ENCODE data around the gene GLO1.

DNA sequence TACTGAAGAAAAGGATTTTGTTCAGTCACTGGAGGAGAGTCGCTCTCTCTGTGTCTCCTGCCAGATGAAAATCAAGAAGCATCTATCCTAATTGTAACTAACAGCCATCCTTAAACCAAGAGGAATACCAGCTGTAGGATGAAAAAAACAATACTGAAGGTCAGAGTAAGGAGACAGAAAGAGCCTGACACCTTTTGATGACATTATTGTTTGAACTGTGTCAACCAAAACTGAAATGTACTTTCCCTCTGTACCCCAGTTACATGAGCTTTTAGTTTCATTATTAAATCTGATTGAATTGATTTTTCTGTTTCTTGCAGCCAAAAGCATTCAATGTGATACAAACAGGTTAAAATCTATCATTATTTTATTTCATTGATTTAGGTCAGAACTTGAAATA lies 46.0 kb downstream of the GLO1 start:
- TF ChIP-seq, protein P1, sequence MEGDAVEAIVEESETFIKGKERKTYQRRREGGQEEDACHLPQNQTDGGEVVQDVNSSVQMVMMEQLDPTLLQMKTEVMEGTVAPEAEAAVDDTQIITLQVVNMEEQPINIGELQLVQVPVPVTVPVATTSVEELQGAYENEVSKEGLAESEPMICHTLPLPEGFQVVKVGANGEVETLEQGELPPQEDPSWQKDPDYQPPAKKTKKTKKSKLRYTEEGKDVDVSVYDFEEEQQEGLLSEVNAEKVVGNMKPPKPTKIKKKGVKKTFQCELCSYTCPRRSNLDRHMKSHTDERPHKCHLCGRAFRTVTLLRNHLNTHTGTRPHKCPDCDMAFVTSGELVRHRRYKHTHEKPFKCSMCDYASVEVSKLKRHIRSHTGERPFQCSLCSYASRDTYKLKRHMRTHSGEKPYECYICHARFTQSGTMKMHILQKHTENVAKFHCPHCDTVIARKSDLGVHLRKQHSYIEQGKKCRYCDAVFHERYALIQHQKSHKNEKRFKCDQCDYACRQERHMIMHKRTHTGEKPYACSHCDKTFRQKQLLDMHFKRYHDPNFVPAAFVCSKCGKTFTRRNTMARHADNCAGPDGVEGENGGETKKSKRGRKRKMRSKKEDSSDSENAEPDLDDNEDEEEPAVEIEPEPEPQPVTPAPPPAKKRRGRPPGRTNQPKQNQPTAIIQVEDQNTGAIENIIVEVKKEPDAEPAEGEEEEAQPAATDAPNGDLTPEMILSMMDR (IDR thresholded peaks at IDR 0.05), result no peak
- TF ChIP-seq EZH2 (IDR thresholded peaks at IDR 0.05; ENCODE audit: borderline replicate concordance, insufficient read depth, low read depth, low read length, poor library complexity, severe bottlenecking), result no peak

Measured in B cell (primary cell).